Cardiac muscle cell (in vitro differentiated cells and primary cell): Measurements from ENCODE around the gene GPR132. TPM values are rescaled to one million over a fixed set of nuclear protein-coding genes. Genes with fewer than 3 reads are reported as not detected.

Source experiments
- DNase-seq, 2 donors: peaks; one replicate each; pipeline versions ENCODE4 v3.0.0 to v3.0.0-alpha.2; 2010 to 2017; ENCODE audit warnings: low read depth in 1 of 2, low spot score in 1 of 2
- H3K27ac ChIP-seq: fragments of 200-600 bp; sonication (generic); 2 replicates; pipeline ENCODE4 v1.5.1; 2016
- H3K27me3 ChIP-seq: fragments of 200-600 bp; sonication (generic); 2 replicates; pipeline ENCODE4 v1.6.0; 2016; ENCODE audit warnings: control low read depth
- H3K36me3 ChIP-seq: fragments of 200-600 bp; sonication (generic); 2 replicates; pipeline ENCODE4 v1.5.1; 2016; ENCODE audit warnings: control low read depth
- H3K4me1 ChIP-seq: fragments of 200-600 bp; sonication (generic); 2 replicates; pipeline ENCODE4 v1.8.1; 2017; ENCODE audit warnings: low read depth, mild to moderate bottlenecking, mixed run types
- H3K4me3 ChIP-seq: fragments of 200-600 bp; sonication (generic); 2 replicates; pipeline ENCODE4 v1.5.1; 2016; ENCODE audit warnings: mild to moderate bottlenecking
- H3K9me3 ChIP-seq: fragments of 200-600 bp; sonication (generic); 2 replicates; pipeline ENCODE4 v1.5.1; 2017; ENCODE audit warnings: low read depth, mild to moderate bottlenecking, control low read depth
- CTCF ChIP-seq: IDR thresholded peaks from 2 replicates; pipeline ENCODE4 v1.5.1; 2012; ENCODE audit warnings: low read depth, mild to moderate bottlenecking, low read length
- polyA plus RNA-seq: library from polyadenylated mRNA; unstranded; fragments of >200 nt; fragmentation: Nextera tagmentation; extraction: Ambion mirVana; gene quantifications from 2 replicates; pipeline ENCODE4 v1.2.1, GENCODE V29; 2016
- total RNA-seq: library from RNA; depleted of rRNA; stranded (reverse); fragments of >200 nt; gene quantifications from 2 replicates; pipeline ENCODE4 v1.2.3, GENCODE V29; 2016

GPR132 gene
- total and polyA plus RNA-seq, 2 experiments from 2014 or later, result 1.0 to 2.0 TPM

DNA sequence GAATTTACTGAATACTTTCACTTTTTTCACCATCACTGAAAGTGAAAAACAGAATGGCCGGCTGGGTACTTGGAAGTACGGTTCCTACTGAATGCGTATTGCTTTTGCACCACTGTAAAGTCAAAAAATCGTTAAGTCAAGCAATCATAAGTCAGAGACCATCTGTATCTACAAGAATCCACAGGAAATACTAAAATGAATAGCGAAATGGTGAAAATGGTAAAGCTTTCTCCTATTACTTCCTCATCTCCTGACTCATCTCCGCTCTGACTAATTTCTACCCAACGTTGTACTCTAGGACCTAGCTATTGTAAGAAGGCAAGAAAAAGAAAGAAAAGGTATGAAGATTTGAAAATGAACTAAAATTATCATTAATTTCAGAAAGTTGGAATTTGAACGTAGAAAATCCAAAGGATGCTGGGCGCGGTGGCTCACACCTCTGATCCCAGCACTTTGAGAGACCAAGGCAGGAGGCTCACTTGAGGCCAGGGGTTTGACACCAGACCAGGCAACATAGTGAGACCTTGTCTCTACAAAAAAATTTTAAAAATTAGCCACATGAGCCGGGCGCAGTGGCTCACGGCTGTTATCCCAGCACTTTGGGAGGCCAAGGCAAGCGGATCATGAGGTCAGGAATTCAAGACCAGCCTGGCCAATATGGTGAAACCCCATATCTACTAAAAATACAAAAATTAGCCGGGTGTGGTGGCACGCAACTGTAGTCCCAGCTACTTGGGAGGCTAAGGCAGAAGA lies 39.0 kb downstream of the GPR132 start:
- Histone ChIP-seq H3K36me3 (no peaks in the 10 kb centered on the region), H3K4me3 (no peak overlapping the region), H3K9me3 (no peaks in the 10 kb centered on the region), H3K27me3 (peaks cover 3% of the 10 kb centered on the region), H3K27ac (no peak overlapping the region), H3K4me1 (peaks cover 2% of the 10 kb centered on the region)
- TF ChIP-seq CTCF, result no peak
- no peak for DNase-seq

DNA sequence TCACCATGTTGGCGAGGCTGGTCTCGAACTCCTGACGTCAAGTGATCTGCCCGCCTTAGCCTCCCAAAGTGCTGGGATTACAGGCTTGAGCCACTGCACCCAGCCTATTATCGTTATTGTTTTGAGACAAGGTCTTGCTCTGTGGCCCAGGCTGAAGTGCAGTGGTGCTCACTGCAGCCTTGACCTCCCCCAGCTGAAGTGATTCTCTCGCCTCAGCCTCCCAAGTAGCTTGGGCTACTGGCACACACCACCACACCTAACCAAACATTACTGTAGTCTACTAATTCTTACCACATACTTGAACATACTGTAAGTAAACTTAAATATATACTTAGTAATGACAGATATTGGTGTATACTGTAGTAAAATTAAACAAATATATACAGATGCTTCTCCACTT lies 39.8 kb downstream of the GPR132 start:
- Histone ChIP-seq H3K4me1 (no peaks in the 10 kb centered on the region), H3K36me3 (no peaks in the 10 kb centered on the region), H3K4me3 (no peak overlapping the region), H3K27ac (no peak overlapping the region), H3K27me3 (no peaks in the 10 kb centered on the region), H3K9me3 (no peaks in the 10 kb centered on the region)
- no peak for DNase-seq
- TF ChIP-seq CTCF, result no peak

DNA sequence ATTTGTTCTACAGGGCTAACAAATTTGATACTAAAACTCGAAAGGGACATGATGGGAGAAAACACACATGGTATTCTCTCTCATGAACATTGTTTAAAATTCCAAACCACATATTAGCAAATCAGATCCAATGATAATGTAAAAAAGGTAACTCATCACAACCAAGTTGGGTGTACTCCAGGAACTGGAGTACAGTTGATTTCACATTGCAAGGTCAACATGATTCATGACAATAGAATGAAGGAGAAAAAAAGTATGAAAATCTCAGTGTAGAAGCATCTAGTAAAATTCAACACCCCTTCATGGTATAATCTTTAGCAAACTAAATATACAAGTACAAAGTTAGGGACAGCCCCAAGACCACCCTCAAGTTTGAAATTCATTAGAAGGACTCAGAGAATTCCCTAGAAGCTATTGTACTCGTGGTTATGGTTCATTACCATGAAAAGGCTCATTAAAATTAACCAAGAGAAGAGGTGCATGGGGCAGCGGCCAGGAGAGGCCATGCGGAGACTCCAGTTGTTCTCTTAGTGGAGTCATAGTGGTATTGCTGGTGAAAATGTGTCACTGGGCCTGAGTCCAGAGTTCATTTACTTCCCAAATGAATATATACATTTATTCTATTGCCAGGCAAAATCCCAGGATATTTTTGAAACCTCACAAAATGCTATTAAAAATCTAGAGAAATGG lies 41.3 kb downstream of the GPR132 start:
- Histone ChIP-seq H3K27ac (no peak overlapping the region), H3K9me3 (no peaks in the 10 kb centered on the region), H3K36me3 (no peaks in the 10 kb centered on the region), H3K4me3 (no peak overlapping the region), H3K27me3 (no peaks in the 10 kb centered on the region), H3K4me1 (peaks cover 6% of the 10 kb centered on the region)
- DNase-seq, result no peak
- TF ChIP-seq CTCF, result no peak

- Histone ChIP-seq H3K27ac (no peak overlapping the region), H3K4me3 (no peak overlapping the region), H3K9me3 (no peaks in the 10 kb centered on the region), H3K27me3 (no peaks in the 10 kb centered on the region), H3K36me3 (no peaks in the 10 kb centered on the region), H3K4me1 (peaks cover 7% of the 10 kb centered on the region)
- TF ChIP-seq CTCF, result no peak
- no peak for DNase-seq
These were observed 42.1 kb downstream of the GPR132 start for GRCh38 chr14:105023144-105023543.

DNA sequence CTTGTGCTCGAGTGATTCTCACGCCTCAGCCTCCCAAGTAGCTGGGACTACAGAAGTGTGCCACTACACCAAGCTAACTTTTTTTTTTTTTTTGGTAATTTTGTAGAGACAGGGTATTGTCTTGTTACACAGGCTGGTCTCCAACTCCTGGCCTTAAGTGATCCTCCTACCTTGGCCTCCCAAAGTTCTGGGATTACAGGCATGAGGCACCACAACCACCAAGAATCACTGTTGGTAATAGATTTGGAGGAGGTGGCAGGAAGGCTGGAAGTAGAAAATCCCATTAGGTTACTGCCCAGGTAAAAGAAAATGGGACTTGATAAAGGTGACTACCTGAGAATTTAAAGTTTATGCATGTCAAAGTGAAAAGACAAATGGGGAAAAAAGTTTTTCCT lies 43.0 kb downstream of the GPR132 start:
- no peak for TF ChIP-seq CTCF
- Histone ChIP-seq H3K36me3 (no peaks in the 10 kb centered on the region), H3K27ac (peak overlapping the region; percentile 95), H3K9me3 (no peaks in the 10 kb centered on the region), H3K27me3 (no peaks in the 10 kb centered on the region), H3K4me1 (peaks cover 7% of the 10 kb centered on the region), H3K4me3 (peak overlapping the region; percentile 51)
- no peak for DNase-seq
